NCI-H2081 (cell line): Measurements from ENCODE around the gene ZNF511.
A peak's percentile ranks its signal among the peaks of the same experiment; 100 is the strongest.

ENCODE experiments used
- DNase-seq, 2 experiments: peaks; one replicate each; lab custom pipeline; 2025; lab: John Stamatoyannopoulos, UW

The ZNF511 gene

DNA sequence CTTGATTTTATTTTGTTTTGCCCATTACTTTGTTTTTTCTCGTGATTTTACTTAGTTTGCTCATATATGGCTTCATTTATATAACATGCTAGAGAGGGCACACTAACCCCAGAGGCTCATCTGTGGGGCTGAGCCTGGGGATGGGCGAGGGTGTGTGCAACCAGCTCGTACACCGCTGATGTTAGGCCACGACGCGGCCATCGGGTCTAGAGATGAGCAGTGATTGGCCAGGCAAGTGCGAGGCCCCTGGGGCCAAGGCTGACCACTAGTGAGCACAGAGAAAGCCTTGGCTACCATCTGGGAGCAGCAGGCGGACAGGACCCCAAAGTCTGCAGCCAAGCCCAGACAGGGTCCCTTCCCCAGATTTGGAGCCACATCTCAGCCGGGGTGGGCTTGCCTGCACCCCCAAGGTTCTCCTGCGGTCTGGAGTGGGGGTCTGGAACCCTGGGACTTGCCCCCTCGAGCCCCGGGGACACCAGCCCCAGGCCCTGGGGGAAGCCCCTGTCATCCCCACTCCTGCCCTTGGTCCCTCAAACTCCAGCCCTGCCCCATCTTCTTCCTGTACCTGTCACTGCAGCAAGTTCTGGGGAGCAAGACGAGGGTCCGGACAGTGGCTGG is 45.4 kb downstream of the ZNF511 start:
- DNase-seq: no peak

DNA sequence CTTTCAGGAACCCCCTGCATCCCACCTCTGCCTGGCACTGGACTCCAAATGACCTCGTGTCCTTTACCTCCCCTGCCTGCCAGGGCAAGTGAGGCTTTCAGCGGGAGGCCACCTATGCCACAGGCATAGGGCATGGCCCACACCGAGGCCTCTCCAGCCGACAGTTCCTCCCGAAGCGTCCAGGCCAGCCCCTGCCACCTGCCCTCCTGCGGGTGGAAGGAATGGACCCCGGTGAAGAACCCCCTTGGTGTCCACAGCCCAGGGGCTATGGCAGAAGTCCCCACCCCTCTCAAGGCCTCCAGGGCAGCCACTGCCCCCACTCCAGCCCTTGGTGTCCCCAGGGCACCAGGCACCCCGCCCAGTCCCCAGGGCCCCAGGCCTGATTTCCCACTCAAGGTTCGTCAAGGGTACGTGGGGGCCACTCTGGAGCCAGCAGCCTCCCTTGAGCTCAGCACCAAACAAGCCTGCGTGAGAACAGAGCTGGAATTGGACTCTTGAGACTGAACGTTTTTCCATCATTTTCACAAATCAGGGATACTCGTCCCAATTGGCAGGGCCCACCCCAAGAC is 46.0 kb downstream of the ZNF511 start:
- DNase-seq: no peak

DNA sequence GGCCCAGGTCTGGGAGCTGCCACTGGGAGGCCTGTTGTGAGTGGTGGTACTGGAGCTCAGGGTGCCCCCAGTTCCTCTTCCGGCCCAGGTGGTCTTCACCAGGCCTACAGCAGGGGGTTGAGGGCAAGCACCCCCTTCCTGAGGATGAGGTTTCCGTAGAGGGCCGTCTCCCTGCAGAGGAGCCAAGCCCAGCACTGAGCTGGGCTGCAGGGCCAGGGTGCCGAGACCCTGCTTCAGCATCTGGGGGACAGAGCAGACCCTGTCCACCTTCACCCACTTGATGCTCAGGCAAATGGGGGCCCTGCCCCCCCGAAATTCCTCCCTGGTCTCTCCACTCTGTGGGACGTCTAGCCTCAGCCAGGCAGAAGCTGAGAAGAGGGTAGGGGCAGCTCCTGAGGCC is 46.6 kb downstream of the ZNF511 start:
- DNase-seq: no peak

DNA sequence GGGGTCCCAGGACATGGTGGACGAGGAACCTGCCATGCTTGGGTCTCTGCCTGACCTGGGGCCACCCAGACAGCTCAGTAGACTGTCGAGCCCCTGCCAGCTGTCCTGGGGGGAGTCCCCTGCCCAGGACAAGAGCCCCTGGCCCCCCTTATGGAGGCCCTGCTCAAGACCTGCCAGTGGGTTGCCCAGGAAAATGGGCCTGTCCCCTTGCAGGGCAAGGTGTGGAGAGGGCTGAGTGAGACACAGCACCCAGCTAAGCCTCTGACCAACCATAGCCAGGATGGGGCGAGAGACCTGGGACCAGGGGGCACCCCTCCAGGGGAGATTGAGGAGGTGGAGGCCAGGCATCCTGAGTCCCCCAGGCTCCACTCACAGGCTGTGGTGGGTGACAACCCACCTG is 47.3 kb downstream of the ZNF511 start:
- no peak for DNase-seq

DNA sequence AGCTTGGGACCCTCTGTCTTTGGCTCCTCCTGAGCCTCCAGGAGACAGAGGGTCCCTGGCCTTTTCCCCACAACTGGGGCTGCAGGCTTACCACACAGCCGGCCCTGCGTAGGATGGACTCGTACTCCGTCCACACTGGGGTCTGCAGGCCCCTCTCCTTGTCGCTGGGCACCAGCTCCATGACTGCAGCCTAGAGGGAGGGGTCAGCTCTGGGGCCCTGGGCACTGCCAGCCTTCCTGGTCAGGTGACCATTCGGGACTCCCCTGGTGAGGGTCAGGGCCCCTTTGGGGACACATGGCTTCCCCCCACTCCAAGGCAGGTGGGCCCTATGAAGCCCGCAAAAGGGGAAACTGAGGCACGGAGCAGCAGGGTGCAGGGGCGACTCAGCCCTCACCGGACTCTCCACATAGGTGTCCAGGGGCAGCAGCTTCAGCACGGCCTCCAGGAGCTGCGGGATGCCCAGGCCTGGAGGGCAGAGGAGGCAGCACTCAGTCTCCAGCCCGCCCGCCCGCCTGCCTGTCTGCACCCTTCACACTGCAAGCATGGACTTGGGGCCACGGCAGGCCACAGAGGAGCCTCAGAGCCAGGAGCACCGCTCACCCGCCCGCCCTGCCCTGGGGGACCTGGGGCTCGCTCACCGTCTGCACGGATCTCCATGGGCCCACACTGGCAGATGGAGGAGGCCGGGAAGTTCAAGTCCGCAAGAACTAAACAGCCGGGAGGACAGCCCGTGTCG is 48.0 kb downstream of the ZNF511 start:
- no peak for DNase-seq

DNA sequence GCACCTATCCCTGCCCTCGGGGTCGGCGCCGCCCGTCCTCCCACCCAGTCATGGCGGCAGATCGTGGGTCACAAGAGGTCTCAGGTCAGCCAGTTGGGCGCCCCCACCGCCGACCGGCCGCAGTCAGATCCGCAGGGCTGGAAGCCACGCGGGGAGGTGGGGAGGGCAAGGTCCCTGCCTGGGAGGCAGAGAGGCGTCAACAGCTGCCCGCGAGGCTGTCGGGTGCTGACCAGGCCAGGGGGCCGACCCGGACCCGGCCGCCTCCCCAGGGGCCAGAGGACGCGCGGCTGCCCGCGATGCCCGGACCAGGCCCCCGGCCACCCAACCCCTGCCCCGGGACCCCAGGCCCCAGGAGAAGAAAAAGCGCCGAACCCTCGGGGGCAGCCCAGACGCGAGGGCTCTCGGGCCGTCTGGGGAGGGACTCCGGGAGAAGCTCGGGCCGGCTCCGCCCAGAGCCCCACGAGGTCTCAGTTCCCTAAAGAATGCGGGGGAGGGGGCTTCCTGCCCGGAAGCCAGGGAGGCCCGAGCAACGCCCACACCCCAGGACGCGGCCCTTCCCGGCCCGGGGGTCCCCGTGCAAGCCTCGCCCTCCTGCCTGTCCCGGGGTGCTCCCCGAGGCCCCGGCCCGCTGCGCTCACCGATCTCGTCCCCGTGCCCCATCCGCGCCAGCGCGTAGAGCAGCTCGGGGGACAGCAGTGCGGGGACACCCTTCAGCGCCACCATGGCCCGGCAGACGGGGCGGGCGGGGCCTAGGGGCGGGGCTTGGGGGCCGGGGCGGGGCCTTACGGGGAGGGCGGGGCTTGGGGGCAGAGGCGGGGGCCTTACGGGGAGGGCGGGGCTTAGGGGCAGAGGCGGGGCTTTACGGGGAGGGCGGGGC is 48.8 kb downstream of the ZNF511 start, which contains the start of gene FUOM:
TSS of gene FUOM (minus strand) at position 735 of the 877 bp plus-strand sequence. CDS start at position 723, 12 bp downstream.
- DNase-seq: no peak

DNA sequence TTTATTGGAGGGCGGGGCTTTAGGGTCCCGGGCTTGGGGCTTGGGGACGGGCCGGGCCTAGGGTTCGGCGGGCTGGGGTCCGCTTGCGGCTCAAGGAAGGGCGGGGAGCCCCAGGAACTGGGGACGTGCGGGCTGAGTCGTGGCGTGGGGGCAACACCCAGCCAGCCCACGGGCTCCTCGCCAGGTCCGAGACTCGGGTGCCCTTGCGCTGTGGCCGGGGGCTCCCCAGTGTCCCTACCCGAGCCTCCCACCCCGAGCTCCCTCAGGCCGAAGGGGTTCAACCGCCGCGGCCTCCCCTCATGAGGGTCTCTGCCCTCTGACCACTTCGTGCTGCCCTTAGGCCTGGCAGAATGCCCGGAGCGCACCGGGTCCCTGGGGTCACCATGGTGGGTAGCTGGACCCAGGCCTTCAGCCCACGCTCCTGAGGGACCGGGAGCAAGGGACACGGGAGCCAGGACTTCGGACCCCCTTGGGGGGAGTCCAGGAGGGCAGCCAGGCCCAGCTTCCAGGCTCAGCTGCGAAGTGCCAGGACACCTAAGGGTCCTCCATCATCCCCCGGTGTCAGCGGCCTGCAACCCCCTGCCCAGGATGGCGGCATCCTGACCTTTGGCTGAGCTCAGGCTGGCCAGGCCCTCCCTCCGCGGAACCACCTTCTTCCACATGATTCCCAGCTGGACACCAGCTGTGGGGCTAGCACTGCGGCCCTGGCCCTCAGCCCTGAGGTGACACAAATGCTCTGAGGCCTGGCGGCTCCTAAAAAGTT is 49.6 kb downstream of the ZNF511 start:
- DNase-seq: no peak

DNA sequence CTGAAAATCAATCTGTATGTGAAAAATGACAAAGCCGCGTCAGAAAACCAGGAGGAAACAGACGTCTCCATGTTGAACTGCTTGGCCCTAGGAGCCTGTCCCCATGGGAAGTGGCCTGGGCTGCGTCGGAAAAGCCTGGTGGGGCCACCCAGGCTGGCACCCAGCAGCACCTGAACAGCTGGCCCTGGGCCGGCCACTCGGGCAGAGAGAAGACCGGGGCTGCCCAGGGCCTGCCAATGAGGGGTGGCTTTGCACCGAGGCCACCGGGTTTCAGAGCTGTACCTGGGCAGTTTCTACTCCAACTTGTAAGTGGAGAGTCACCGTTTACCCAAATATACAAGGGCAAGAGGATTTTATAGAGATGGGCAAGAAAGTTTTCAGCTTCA is 50.2 kb downstream of the ZNF511 start:
- DNase-seq: no peak

DNA sequence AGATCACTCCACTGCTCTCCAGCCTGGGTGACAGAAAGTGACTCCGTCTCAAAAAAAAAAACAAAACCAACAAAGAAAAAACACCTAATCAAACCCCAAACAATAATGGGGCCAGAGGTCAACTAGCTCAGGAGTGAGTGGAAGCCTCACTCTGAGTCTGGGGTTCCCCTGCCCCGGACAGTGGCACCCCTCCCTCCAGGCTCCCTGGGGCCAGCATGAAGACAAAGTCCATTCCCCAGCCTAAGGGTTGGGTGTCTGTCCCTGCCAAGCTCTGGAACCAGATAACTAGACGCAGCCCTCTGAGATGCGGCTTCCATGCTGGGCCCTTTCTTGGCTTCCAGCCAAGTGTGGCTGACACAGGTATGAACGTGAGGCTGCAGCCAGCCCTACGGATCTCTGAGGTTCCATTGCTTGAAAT is 50.8 kb downstream of the ZNF511 start:
- DNase-seq: peak in 1 of 2 experiments; percentile 41

DNA sequence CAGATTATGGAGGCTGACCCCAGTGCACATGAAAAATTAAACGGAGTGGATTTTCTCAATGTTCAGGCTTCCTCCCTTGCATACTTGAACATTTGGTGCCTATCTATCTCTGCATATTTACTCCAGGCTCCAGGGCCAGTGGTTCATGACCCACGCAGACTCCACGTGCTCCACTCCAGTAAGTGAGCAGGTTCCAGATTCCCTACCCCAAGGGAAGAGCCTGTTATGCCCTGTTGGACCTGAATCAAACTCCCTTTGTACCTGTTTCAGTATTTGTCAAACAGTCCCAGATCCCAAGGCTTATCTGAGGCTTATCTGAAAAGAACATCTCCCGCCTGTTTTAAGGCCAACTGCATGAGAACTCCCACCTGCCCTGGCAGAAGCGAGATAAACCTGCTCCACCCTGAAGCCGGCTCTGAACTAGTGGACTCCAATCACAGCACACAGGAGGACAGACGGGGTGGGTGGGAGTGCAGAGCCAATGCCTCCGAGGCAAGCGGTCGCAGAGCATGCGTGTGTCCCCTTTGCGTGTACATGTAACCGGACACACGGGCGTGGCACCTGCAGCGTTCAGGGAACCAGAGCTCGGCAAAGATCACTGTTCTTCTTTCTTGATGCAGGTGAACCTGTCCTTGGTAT is 51.4 kb downstream of the ZNF511 start:
- DNase-seq: no peak

DNA sequence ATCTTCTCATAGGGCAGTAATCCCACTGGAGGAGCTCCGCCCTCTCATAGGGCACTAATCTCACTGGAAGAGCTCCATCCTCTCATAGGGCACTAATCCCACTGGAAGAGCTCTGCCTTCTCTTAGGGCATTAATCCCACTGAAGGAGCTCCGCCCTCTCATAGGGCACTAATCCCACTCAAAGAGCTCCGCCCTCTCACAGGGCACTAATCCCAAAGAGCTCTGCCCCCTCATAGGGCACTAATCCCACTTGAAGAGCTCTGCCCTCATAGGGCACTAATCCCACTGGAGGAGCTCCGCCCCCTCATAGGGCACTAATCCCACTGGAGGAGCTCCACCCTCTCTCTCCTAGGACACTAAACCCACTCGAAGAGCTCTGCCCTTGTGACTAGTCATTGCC is 52.5 kb downstream of the ZNF511 start:
- no peak for DNase-seq

DNA sequence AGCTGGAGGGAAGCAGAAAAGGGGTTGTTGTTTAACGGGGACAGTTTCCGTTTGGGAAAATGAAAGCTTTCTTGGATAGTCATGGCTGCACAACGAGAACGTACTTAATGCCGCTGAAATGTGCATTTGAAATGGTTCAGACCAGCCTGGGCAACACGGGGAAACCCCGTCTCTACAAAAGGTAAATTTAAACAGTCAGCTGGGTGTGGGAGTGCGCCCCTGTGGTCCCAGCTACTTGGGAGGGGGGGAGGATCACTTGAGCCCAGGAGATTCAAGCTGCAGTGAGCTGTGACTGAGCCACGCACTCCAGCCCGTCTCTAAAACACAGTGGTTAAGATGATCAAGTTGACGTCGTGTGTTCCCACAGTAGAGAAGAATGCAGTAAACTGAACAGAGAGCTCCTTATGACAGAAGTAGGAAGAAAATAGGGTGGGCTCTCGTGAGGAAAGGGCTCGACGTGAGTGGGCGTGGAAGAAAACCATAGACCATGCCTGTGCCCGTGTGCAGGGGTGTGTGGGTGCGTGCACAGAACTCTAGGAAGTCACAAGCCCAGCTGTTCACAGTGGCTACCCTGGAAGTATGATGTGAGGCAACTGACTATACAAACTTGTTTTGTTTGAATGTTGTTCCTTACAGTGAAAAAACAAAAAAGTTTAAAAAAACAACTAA is 53.2 kb downstream of the ZNF511 start:
- no peak for DNase-seq
